Astrocyte of the cerebellum (primary cell): ENCODE measurements around the gene NPFFR1.

Source experiments
- DNase-seq: peaks from one replicate; pipeline ENCODE4 v3.0.0-alpha.2; 2011; ENCODE audit warnings: low read depth
- H3K4me3 ChIP-seq: 2 replicates; pipeline ENCODE4 v1.5.1; 2011; ENCODE audit warnings: mild to moderate bottlenecking, low read depth, low read length, moderate library complexity
- CTCF ChIP-seq: IDR thresholded peaks from 2 replicates; pipeline ENCODE4 v1.5.1; 2012; ENCODE audit warnings: low read length, low read depth, moderate library complexity, mild to moderate bottlenecking; ENCODE audit errors: missing control alignments
- in situ Hi-C: cut with HindIII; loops from 2 replicates; pipeline ENCODE4 v1.10.0; 2017; ENCODE audit warnings: low sequenced_read_pairs

The NPFFR1 gene

GRCh38 chr10:70285476-70285831 is 1.6 kb upstream of the NPFFR1 start:
- no peak for DNase-seq
- no peak overlapping the region for H3K4me3 ChIP-seq
- in situ Hi-C loops: no loop called here
- TF ChIP-seq CTCF: no peak

GRCh38 chr10:70284542-70285475 is 1.0 kb upstream of the NPFFR1 start:
- no peak overlapping the region for H3K4me3 ChIP-seq
- DNase-seq: no peak
- no peak for TF ChIP-seq CTCF
- in situ Hi-C loops: loop anchor here (5.0 kb wide), 1 partner anchor 37 kb away; no protein-coding TSS in a partner anchor

GRCh38 chr10:70283071-70283444 is 746 bp downstream of the NPFFR1 start:
- H3K4me3 ChIP-seq: no peak overlapping the region
- DNase-seq: no peak
- no peak for TF ChIP-seq CTCF
- in situ Hi-C loops: loop anchor here (5.0 kb wide), 1 partner anchor 39 kb away; no protein-coding TSS in a partner anchor

GRCh38 chr10:70281609-70282008 is 2.2 kb downstream of the NPFFR1 start:
- in situ Hi-C loops: loop anchor here (5.0 kb wide), 1 partner anchor 41 kb away; no protein-coding TSS in a partner anchor
- TF ChIP-seq CTCF: no peak
- no peak overlapping the region for H3K4me3 ChIP-seq
- no peak for DNase-seq

GRCh38 chr10:70280099-70280498 is 3.7 kb downstream of the NPFFR1 start:
- no peak for TF ChIP-seq CTCF

GRCh38 chr10:70277396-70278030 is 6.3 kb downstream of the NPFFR1 start:
- no peak overlapping the region for H3K4me3 ChIP-seq
- no peak for TF ChIP-seq CTCF
- in situ Hi-C loops: no loop called here
- DNase-seq: no peak

More at GRCh38 chr10:70280099-70280498, 3.7 kb downstream of the NPFFR1 start:
- no peak overlapping the region for H3K4me3 ChIP-seq
- in situ Hi-C loops: loop anchor here (5.0 kb wide), 1 partner anchor 42 kb away; no protein-coding TSS in a partner anchor
- DNase-seq: no peak
